Sciatic nerve (tissue), 2 donors: ENCODE measurements around the gene GZF1. TPM values are rescaled to one million over a fixed set of nuclear protein-coding genes. Genes with fewer than 3 reads are reported as not detected.
"Not testable (repeated sequence)": the region's sequence is repeated elsewhere in the genome, so short reads cannot be mapped to it uniquely, and the experiment has no call there.

Experiments used
- ATAC-seq: fragments of 200-7000 bp; cut with Tn5 transposase; one replicate; pipeline ENCODE4 v1.9.1; 2020; ENCODE audit warnings: mild to moderate bottlenecking, moderate library complexity
- DNase-seq: peaks from one replicate; pipeline ENCODE4 v3.0.0-alpha.2; 2020; ENCODE audit warnings: low spot score
- intact Hi-C: fragments of 100-400 bp; cut with DNase I; formaldehyde crosslinking; loops from one replicate; pipeline ENCODE4 v1.14.2; 2022
- total RNA-seq: library from RNA; stranded (reverse); fragmentation: NEBNext Ultra II Directional; extraction: Animal tissue kit (Norgen Biotek cat#: 25700); gene quantifications from one replicate; pipeline ENCODE4 v1.2.1, GENCODE V29; 2021
- donor health status: DM: no; HTN: no; CAD: no.
- donor health status: DM: no; HTN: no; CAD: no.

Gene GZF1
- total RNA-seq, 1 donor from 2014 or later, result 15.7 TPM

DNA sequence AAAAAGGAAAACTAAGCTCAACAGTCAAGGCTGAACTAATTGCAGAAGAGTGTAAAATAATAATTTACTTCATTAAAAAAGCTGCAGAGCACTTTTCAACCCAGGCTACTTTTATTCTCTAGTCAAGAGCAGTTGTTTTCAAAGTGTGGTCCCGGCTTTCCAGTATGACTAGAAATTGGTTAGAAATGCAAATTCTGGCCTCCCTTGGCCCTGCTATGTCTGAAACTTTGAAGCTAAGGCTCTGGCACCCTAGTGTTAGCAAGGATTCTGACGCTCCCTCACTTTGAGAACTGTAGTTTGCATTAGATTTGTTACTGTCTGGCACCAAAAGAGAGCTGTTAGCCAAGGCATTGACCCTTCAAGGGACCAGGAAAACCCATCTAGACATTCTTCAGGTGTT is 20.9 kb upstream of the GZF1 start:
- no peak for DNase-seq
- intact Hi-C loops, result loop anchor here (10.0 kb wide), 1 partner anchor 646 kb away; no protein-coding TSS in a partner anchor

DNA sequence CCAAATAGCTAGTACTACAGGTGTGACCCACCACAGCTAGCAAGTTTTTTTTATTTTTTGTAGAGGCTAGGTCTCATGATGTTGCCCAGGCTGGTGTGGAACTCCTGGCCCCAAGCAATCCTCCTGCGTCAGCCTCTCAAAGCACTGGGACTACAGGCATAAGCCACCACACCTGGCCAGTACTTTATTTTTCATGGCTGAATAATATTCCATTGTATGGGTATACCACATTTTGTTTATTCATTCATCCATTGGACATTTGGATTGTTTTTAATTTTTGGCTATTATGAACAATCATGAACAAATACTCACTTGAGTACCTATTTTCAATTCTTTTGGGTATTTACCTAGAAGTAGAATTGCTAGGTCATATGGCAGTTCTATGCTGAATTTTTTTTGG is 18.4 kb upstream of the GZF1 start:
- DNase-seq (no peak), ATAC-seq (no peak)
- intact Hi-C loops, result loop anchor here (10.0 kb wide), 1 partner anchor 649 kb away; no protein-coding TSS in a partner anchor

More for the DNA sequence above, 20.9 kb upstream of the GZF1 start:
- ATAC-seq, result no peak

GRCh38 chr20:23344336-23344735 is 17.6 kb upstream of the GZF1 start:
- intact Hi-C loops, result loop anchor here (10.0 kb wide), 1 partner anchor 650 kb away; no protein-coding TSS in a partner anchor
- ATAC-seq (no peak), DNase-seq (no peak)

DNA sequence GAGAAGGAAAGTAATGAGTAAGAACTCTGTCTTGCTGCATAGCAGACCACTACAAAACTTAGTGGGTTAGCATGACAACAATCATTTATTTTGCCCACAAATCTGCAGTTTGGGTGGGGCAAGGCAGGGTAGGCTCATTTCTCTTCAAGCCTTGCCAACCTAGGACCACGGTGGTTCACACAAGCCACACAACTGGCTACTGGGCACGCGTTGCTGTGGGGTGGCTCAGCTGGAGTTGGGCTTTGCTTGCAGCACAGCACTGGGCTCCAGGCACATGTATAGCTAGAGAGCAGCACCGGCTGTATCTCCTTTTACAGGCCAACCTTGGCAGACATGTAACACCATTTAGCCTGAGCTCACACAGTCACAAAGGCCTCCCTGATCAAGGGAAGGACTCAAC is 16.0 kb upstream of the GZF1 start:
- intact Hi-C loops, result loop anchor here (10.0 kb wide), 1 partner anchor 651 kb away; no protein-coding TSS in a partner anchor
- no peak for DNase-seq
- ATAC-seq, result no peak

- intact Hi-C loops, result loop anchor here (10.0 kb wide), 1 partner anchor 653 kb away; no protein-coding TSS in a partner anchor
- DNase-seq (no peak), ATAC-seq (no peak)
Observed at GRCh38 chr20:23347791-23348190, 14.2 kb upstream of the GZF1 start.

GRCh38 chr20:23348510-23348909 is 13.5 kb upstream of the GZF1 start:
- intact Hi-C loops, result loop anchor here (10.0 kb wide), 1 partner anchor 654 kb away; no protein-coding TSS in a partner anchor
- not testable (repeated sequence) for DNase-seq, ATAC-seq

GRCh38 chr20:23349338-23350195 is 12.4 kb upstream of the GZF1 start:
- DNase-seq, result peak; percentile 90
- ATAC-seq, result peak; percentile 88
- intact Hi-C loops, result loop anchor here (10.0 kb wide), 1 partner anchor 655 kb away; no protein-coding TSS in a partner anchor

GRCh38 chr20:23350196-23350903 is 11.6 kb upstream of the GZF1 start, which contains the start of gene NXT1:
TSS of gene NXT1 (plus strand) at chr20:23350791. CDS start at chr20:23354042, 3,251 bp downstream.
- intact Hi-C loops, result no loop called here

DNA sequence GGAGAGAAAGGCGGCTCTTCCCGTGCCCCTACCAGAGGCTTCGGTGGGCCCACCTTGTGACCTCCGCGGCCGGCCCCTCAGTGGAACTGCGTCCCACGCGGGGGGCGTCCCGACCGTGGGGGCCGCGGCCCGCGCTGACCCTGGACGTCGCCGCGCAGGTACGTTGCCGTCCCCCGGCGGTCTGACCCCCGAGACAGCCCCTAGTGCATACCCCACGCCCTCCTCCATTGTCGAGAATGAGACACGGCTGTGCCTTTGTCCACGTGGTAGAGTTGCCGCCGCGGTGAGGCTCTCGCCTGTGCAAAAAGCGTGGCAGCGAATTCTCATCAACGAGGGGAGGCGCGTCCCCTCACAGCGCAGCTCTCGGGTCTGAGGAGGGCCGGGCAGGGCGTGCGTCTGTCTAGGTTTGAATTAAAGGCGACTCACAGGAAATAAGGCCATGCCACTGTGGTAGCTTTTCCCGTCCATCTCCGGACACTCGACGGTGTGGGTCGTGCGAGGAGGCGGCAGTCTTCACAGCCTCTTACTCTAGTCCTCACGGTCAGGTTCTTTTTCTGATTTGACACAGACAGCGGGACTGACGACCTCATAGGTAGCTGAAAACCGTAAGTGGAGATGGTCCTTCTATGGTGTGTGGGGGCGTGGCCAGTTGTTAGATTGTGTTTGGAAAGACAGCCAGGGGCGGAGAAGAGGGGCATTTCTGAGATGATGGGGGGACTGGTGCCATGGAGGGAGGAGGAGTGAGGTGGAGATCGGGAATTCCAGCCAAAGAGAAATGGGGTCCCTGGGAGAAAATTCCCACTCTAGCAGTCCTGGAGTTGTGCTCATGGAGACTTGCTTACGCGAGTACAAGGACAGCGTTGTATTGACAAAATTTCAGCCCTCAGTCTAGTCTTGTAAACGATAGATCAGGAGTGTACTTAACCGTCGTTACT is 10.8 kb upstream of the GZF1 start:
- peak; percentile 8 for ATAC-seq
- intact Hi-C loops, result no loop called here
- DNase-seq, result peak; percentile 80

More at GRCh38 chr20:23350196-23350903, 11.6 kb upstream of the GZF1 start, which contains the start of gene NXT1:
- ATAC-seq (peak; percentile 95), DNase-seq (peak; percentile 97)

DNA sequence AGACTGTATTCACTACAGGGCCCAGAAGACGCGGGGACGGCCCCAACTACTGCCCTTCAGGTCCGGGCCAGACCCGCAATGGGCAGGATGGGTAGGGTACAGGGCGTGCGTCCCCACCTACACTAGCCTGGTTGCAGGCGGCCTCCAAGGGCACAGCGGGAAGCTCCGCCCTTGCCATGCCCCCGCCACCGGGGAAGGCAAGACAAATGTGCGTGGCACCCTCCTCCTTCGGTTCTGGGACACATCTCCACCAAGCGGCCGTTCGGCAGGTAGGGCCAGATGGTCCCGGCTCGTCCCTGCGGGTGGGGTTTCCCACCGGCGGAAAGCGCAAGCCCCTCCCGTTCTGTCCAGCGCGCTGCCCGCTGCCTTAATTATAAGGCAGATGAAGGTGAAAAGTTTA is 5.8 kb upstream of the GZF1 start:
- ATAC-seq (no peak), DNase-seq (no peak)
- intact Hi-C loops, result no loop called here

DNA sequence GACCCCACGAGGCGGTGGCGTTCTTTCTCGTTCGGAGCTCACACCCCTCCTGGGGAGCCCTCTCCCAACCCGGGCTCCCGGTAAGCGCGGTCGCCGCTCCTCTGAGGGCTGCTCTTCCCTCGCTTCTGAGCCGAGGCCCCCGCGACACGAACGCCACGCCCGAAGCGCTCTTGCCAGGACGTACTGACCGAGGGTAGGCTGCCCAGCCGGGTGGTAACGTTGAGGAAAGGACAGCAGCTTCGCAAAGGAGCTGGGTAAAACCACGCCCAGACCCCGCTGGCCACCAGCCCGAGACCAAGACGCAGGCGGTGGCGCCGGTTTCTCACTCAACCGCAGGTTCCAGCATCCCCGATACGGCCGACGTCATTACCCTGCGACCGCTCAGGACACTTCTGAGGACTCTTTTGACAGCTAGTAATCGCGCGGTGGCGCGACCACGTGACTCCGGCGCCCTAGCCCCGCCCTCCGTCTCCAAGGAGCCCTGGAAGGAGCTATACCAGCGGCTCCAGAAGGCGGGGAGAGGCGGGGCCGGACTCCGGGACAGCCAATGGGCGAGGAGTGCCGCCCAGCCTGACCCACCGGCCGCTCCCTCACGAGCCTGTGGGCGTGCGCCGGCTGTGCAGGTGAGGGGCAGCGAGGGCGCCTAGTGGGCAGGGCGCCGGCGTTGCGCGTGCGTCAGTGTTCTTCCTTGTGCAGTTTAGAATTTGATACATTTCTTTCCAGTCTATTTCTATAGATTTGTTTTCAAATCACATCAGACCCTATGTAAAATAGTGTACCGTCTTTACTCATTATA is 4.0 kb upstream of the GZF1 start:
- intact Hi-C loops, result no loop called here
- DNase-seq (peak; percentile 100), ATAC-seq (peak; percentile 93)

DNA sequence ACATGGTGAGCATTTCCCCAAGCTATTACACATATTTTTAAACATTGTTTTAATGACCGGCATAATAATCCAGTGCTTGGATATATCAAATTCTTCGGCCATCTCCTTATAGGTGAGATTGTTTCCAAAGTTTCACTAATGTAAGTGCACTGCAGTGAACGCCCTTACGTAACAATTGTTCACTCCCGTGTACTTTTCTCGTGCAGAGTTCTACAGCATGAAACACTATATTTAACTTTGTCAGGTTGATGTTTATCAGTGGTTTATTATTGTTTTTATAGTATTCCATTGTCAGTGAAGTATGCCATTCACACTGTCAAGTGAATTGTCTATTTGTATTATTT is 3.4 kb upstream of the GZF1 start:
- no peak for ATAC-seq
- intact Hi-C loops, result no loop called here
- DNase-seq, result no peak

DNA sequence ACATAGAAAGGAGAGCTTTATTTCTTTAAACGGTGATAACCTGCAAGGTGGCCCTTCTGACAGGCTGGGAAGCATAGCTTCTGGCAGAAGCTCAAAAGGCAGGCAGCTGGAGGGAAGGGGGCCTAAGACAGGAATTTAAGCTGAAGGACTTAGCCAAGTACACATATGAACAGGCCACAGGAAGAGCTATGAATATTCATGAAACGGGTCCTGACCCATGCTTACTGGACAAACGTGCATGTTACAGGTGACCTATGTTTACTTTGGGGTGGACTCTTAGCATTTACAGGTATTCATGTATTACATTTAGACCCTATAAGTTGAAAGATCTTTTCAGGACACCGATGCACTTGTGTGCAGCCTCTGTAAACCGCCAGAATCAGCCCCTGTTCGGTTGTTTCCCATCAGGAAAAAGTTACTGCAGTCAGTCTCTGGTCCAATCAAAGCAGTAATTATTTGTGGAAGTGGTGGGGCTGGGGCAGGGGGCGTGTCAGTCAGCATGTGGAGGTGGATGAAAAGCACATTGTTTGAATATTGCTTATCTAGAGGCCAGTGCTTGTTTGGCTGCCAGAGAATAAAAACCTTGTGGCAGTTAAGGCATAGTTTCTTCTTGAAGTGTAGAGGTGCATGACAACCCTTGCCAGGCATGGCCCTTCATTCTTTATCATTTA is 2.9 kb upstream of the GZF1 start:
- ATAC-seq, result no peak
- intact Hi-C loops, result no loop called here
- no peak for DNase-seq

DNA sequence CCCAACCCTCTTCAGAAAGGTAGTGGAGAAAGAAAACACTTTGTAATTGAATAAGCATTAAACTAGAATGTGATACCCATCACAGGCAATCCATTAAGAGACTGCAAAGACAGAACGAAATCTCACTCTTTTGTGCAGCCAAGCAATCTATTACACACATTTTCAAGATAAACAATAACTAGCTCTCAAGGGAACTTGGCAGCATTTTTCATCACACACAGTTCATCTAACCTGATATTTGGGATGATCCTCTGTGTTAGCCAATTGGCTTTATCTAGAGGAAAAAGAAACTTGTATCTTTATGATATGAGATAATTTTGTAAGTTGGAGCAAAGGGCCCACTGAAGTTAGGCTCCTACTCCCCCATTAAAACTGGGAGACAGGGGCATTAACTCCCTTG is 1.5 kb upstream of the GZF1 start:
- DNase-seq (no peak), ATAC-seq (no peak)
- intact Hi-C loops, result no loop called here

- no peak for DNase-seq
- no peak for ATAC-seq
- intact Hi-C loops, result no loop called here
Observed at GRCh38 chr20:23361119-23361475, 885 bp upstream of the GZF1 start.

DNA sequence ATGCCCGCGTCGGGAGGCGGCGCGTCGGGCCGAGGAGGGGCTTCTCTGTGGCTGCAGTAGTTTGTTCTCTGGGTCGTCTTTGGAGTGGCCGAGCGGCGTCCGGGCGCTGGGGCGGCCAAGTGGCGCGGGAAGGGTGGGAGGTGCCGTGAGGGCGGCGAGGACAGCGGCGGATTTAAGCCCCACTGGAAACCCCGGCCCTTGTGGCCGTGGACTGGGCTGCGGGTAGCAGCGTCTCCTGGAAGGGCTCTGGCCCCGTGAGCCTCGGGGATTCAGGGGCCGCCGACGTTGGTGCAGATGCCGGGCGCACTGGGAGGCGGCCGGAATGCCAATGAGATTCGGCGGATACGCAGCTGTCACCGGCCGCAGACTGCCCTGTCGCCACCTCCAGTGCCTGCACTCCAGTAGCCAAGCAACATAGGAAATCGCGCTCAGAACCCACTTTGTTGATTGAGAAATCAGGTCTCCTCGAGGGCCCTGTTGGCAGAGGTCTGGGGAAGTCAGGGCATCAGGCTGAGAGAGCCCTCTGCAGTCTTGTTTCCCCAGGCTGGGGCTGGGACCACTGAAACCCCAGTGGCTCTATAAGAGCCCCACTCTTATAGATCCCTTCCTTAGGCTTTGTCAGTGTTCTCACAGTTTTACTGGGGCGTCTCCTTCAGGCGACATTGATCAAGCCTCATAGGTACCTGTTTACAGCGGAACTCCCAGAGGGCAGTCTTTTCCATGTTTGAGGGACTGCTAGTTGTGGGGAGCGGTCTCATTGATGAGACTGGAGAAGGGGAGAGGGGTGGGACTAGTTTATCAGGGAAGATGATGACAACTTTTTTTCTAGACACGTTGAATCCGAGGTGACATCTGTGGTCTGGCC is 642 bp downstream of the GZF1 start:
- peak; percentile 76 for DNase-seq
- no peak for ATAC-seq
- intact Hi-C loops, result no loop called here

GRCh38 chr20:23363257-23363649 is 1.3 kb downstream of the GZF1 start:
- no peak for DNase-seq
- intact Hi-C loops, result no loop called here
- ATAC-seq, result no peak
